Endometrial microvascular endothelial cells (primary cell): Measurements from ENCODE around the gene PAQR4. TPM values are rescaled to one million over a fixed set of nuclear protein-coding genes. Genes with fewer than 3 reads are reported as not detected.

Experiments
- in situ Hi-C: cut with HindIII; loops from 2 replicates; pipeline ENCODE4 v1.10.0; 2017; ENCODE audit warnings: low sequenced_read_pairs, low pct_unique_long_range_greater_than_20kb; ENCODE audit errors: inconsistent ontology term
- total RNA-seq: library from RNA; depleted of rRNA; stranded (reverse); fragments of >200 nt; gene quantifications from one replicate; pipeline ENCODE4 v1.2.3, GENCODE V29; 2015; ENCODE audit errors: inconsistent ontology term

Gene PAQR4
- total RNA-seq, 1 donor from 2014 or later, result 27.3 TPM

DNA sequence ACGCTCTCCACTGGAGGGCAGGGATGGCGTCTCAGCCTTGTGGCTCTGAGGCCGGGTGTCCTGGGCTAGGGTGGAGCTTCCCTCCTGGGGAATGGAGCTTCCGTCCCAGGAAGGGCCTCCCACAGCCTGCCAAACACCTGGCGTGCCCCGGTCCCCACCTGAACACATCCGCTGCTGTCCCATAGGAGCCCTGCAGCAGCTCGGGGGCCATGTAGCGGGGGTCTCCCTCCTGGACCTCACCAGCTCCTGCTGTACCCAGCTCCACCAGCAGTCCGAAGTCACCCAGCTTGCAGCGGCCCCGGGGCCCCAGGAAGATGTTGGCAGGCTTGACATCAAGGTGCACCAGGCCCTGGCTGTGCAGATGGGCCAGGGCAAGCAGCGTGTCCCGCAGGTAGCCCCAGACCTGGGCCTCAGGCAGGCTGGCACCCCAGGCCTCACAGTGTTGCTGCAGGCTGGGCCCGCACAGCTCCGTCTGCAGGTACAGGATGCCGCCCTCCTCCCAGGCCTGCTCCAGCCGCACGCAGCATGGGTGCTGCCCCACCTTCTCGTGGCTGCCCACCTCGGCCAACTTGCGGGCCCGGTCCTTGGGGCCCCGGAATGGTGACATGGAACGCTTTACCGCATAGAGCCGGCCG is 6.1 kb downstream of the PAQR4 start:
- in situ Hi-C loops, result no loop called here

DNA sequence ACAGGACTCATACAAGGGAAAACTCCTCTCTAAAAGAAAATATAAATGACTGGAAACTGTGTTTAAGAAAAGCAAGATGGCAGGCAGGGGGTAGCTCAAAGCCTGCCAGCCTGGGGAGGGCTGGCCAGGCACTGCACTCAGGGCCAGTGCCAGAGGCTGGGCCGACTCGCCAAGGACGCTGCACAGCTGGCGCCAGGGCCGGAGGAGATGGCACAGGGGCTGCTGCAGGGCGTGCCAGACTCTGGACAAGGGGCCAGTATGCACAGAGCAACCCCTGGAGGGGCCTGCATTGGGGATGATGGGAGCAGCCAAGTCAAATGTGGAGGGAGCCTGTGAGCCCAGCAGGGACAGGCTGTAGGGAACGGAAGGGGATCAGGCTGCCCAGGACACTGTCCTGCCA is 7.1 kb downstream of the PAQR4 start:
- in situ Hi-C loops, result no loop called here

DNA sequence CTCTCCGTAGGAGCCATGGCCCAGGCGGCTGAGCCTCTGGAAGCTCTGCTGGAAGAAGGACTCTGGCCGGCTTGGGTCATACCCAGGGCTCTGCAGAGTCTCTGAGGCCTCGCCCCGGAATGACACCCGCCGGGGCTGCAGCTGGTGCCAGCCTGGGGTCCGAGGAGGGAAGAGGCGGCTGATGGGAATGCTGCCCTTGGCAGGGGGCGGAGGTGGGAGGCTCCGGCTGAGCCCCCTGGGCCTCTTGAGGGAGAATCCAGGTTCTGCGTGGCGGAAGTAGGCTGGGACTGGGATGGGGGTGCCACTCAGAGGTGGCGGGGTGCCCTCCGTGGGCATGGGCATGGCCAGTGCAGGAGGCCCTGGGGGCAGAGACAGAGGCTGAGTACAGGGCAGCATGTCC is 7.5 kb downstream of the PAQR4 start:
- in situ Hi-C loops, result no loop called here

DNA sequence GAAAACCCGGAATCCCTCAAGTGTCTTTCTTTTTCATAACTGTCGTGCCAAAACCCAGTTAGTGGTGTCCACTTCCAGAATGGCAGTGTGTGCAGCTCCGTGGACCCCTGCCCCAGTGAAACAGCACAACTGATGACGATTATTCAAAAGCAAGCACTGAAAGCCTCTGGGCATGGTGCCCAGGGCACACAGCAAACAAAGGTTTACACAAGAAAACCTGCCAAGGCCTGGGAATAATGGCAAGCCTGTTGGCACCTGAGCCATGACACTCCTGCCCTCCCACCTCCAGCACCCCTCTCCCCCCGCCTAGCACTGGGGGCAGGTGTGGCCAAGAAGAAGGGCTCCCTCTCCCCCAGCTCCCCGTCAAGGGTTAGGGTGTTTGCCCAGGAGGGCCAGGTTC is 8.3 kb downstream of the PAQR4 start:
- in situ Hi-C loops, result no loop called here

DNA sequence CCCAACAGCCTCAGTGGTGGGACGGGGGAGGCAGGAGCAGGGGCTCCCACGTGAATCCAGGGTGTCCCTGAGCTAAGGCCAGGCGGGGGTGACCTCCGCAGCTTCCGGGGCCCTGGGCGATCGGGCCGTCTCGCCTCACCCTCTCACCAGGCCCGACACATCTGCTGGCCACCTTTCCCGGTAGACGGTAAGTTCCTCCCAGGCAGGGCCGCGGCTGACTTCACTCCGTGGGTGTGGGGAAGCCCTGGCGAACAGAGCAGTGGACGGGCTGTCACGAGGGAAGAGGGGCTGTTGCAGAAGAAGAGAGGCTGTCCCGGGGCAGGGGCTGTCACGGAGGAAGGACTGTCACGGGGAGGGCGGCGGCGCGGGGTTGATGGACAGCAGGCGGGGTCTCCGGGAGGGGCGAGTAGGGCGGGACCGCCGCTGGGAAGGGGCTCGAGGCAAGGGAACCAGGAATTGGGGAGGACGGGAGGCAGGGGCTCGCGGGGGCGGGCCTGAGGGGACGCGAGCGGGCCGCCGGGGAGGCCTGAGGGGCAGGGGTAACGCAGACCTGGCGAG is 10.6 kb downstream of the PAQR4 start:
- in situ Hi-C loops, result no loop called here

DNA sequence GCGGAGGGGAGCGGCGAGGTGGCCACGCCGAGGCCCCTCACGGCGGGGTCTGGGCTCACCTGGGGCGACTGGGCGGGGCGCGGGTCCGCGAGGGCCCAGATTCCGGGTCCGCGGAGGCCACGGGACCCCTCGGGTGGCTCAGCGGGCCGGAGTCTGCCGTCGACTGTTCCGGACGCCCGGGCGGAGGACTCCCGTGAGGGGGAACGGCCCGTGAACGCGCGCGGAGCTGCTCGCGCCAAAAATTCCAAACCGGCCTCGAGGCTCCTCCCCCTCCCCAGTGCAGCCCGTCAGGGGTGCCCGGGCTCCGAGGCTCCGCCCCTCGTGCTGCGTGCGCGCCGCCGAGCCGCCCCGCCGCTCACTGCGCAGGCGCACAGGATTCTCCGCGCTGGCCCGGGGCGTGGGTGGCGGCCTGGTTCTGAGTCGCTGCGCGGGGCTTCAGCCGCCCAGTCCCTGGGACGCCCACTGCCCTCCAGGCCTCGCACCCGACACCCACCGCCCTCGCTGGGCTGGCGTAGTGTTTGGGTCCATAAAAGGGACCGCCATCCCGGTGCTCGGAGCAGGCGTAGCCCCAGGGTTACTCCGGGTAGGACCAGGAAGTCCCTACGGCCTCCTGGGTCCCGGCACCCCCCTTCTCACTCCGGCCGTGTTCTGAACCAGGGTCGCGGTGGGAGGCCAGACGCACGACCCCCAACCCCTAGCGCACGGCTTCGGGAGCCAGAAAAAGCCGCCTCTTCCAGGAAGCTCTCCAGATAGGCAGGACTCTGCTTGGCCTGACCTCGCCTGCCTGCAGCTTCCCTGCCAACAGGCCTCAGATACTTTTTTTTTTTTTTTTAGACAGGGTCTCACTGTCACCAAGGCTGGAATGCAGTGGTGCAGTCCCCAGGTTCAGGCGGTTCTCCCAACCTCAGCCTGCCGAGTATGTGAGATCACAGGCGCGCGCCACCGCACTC is 11.4 kb downstream of the PAQR4 start, which contains the start of gene PKMYT1:
Gene PKMYT1, minus strand, starts transcription at position 220 of the 950 bp plus-strand sequence. CDS start 789 bp downstream, outside the sequence.
- in situ Hi-C loops, result no loop called here

DNA sequence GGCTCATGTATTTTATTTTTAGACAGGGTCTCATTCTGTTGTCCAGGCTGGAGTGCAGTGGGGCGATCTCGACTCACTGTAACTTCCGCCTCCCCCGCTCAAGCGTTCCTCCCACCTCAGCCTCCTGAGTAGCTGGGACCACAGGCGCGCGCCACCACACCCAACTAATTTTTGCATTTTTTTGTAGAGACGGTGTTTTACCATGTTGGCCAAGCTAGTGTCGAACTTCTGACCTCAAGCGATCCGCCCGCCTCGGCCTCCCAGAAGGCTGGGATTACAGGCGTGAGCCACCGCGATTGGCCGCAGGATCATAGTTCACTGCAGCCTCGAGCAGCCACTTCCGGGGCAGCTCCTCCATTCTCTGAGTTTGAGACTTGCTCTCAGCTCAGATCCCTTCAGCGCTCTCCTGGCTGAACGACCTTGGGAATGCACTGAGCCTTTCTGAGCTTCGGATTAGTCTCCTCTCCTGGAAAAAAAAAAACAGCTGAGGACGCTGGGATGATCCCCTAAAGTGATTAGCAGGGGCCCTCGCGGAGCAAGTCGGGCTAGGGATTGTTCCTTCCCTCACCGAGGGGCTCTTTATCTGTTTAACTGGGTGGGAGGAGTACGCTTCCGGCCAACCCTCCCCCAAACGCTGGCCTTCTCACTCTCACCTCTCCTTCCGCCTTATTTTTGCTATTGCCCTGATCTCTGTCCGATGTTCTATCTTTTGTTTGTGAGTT is 12.2 kb downstream of the PAQR4 start:
- in situ Hi-C loops, result no loop called here

DNA sequence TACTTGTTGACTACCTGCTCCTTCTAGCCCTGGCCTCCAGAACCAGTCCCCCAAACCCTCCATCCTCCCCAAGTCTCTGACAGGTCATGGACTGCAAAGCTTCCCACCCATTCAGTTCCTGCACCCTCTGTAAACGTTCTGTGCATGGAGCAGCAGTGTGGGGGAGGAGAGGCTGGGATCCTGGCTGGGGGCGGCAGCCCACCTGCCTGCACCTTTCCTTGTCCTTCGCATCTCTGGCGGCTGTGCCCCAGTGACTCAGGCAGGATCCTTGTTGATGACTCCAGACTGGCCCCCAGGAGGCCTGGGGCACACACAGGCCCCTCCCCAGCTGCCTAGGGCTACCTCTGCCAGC is 12.7 kb downstream of the PAQR4 start:
- in situ Hi-C loops, result no loop called here

DNA sequence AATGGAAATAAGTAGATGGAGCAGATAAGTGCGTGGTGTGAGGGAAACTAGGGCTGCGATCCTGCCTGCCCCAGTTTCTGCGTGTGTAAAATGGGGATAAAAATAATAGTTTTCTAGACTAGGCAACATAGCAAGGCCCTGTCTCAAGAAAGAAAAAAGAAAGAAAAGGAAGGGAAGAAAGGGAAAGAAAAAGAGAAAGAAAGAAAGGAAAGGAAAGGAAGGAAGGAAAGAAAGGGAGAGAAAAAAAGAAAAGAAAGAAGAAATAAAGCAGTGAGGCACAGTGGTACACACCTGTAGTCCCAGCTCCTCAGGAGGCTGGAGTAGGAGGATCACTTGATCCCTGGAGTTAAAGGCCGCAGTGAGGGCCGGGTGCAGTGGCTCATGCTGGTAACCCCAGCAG is 13.3 kb downstream of the PAQR4 start:
- in situ Hi-C loops, result no loop called here

DNA sequence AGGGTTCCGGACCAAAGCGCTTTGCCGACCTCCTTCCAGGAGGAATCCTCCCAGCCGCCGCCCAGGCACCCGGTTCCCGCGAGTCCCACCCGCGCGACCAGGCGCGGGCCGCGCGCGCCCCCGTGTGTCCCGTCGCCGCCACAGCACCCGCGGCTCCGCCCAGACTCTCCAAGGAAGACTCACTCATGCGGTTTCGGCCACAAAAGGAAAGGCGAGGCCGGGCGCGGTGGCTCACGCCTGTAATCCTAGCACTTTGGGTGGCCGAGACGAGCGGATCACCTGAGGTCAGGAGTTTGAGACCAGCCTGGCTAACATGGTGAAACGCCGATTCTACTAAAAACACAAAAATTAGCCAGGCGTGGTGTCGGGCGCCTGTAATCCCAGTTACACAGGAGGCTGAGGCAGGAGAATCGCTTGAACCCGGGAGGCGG is 14.6 kb downstream of the PAQR4 start:
- in situ Hi-C loops, result no loop called here

DNA sequence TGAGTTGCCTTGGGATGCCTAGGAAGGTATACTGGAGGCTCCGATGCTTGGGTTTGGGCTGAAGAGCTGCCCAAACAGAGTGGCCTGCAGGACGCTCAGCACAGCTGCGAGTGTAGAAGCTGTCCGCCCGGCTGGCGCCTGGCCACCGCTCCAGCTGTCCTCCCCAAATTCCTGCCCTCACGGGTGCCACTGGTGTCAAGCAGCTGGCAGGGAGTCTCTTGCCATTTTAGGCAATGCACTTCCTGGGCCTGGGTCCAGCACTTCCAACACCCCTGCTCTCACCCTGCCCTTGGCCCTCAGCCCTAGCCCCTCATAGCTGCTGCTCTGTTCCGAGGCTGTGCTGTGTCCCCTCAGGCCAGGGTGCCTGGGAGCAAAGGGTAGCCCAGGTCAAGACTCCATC is 16.3 kb downstream of the PAQR4 start:
- in situ Hi-C loops, result no loop called here

DNA sequence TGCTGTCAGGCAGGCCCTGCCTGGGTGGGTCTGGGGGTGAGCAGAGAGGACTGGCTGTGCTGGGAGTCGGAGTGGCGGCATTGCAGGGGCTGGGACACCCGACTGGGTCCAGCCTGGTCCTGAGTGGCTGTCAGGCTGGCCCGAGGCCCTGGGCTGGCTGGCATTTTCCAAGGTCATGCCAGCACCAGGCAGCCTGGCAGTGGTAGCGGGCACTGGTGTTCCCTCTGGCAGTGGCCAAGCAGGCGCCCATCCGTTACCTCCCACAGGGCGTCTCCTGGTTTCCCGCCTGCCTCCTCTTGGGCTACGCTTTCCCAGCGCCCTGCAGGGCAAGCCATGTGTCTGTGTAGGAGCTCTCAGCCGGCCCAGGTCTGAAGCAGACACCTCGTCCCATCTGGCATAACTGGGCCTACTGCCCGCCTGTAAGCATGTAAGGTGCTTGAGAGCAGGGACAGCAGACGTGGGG is 16.8 kb downstream of the PAQR4 start:
- in situ Hi-C loops, result no loop called here

DNA sequence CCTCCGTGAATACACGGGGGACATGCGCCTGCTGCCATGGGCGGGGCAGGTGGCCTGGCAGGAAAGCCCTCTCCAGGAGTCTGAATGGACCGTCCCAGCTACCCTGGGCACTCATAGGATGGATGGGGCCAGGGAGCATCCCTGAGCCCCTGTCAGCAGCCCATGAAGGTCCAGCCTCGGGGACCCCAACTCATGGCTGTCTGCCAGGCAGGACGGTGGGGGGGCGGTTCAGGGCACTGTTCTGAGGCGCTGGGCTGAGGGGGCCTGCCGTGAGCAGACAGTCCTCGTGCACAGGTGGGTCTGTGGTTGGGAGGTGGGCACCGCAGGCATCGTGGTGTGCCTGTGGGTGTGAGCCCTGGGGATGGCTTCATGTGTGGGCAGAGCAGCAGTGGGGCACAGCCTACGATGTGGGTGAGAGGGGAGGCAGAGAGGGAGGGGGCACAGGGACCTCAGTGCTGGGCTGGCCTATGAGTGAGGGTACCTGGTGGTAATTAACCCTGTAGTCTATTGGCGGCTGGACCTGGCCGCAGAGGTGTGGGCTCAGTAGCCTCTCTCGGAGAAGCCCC is 17.6 kb downstream of the PAQR4 start:
- in situ Hi-C loops, result no loop called here

DNA sequence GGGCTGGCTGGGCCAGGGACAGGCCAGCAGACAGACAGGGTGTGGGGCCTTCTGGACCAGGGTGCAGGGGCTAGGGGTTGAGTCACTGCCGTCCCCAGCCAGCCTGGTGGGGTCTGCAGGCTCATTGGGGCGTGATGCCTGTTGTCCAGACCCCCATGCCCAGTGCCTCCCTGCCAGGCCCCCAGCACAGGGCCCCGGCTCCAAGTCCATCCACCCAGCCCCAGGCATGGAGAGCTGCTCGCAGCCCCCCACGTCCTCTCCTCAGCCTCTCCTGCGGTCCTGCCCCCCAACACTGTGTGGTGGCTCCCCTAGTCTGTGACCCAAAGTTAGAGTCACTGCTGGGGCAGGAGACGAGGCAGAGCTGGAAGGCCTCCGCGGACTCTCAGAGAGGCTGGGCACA is 18.1 kb downstream of the PAQR4 start:
- in situ Hi-C loops, result no loop called here

DNA sequence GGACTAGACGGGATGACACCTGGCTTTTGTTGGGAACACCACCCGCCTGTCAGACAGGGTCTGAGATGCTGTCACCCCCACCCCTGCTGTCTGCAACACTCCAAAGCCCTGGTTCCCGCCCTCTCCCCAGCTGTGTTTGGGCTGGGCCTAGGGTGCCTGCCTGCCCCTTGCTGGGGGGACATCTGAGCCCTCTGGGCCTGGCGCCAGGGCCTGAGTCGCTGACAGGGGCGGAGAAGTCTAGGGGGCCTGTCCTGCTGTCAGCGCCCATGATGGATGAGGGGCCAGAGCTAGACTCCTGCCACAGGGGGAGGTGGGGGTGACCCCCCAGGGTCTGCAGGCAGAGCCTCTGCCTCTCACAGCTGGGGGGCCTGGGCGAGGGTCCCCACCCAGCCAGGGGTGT is 18.7 kb downstream of the PAQR4 start:
- in situ Hi-C loops, result no loop called here

DNA sequence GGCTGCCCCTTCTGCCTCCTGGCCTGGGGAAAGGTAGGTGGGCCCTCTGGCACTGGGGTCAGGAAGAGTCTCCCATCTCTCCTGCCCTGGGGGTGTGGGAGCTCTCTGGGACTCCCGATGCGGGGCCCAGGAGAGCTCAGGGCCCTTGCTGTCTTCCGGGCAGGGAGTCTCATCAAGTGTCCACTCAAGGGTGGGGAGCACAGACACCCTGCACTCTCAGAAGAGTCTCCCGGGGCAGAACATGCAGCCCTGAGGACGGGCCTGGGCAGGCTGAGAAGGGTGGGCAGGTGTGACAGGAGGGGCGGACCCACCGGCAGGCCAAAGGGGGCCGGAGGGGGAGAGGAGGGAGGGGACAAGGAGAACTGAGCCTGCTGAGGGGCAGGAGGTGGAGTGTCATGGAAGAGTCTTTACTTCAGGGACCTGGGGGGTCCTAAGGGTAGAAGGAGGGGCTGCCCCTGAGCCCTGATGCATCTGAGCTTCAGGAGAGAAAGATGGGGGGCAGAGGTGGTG is 19.5 kb downstream of the PAQR4 start:
- in situ Hi-C loops, result no loop called here

DNA sequence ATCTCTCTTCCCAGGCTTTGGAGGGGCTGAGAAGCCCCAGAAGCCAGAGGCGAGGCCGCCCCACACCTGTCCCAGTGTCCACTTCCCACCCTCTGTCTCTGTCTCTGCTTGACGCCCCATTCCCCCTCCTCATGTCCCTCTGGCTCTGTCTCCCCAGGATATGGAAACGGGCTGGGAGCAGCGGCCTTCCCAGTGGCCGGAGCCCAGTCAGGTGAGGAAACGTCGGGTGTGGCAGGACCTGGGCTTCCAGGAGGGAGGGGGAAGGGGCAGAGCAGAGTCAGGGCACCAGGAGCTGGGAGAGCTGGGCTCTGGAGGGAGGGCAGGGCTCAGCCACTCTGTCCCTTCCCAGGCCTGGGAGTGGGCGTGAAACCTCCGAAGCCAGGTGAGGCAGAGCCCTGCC is 21.7 kb downstream of the PAQR4 start:
- in situ Hi-C loops, result no loop called here

DNA sequence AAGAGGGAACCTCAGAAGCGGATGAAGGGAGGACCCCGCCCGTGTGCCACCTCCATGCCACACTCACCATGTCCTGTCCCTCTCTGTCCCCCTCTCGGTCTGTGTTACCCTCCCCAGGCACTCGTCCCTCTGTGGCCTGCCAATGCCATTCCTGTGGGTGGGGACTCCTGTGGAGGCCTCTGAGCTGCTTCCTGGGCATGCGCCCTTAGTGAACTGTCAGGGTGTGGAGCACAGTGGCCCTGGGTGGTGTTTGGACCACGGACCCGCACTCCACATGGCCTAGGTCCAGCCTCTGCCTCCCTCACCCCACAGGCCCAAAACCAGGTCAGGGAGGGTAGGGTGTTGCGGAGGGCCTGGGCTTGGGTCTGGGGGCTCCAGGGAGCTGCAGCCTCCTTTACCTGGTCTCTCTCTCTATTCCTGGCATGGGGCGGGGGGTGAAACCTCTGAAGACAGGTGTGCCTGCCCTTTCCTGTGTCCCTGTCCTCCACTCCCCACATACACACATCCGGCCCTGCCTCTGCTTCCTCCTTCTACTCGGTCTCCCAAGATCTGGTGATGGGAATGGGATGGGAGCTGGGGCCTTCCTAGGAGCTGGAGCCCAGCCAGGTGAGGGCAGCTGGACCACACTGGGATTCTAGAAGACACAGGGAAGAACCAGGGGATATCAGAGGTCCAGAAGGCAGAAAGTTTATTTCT is 22.6 kb downstream of the PAQR4 start:
- in situ Hi-C loops, result no loop called here
